Parathyroid adenoma (tissue), 2 donors: ENCODE results near the gene SHH.

Experiments
- H2AFZ ChIP-seq: fragments of 300-600 bp; sonication (generic); one replicate; pipeline ENCODE4 v1.7.0; 2017; ENCODE audit warnings: antibody characterized with exemption, mild to moderate bottlenecking
- H3K27ac ChIP-seq: fragments of 300-600 bp; sonication (generic); one replicate; pipeline ENCODE4 v1.7.0; 2017
- H3K27me3 ChIP-seq: fragments of 300-600 bp; sonication (generic); one replicate; pipeline ENCODE4 v1.7.0; 2017; ENCODE audit warnings: low read length; ENCODE audit not compliant: control insufficient read depth, insufficient read depth
- H3K36me3 ChIP-seq: fragments of 300-600 bp; sonication (generic); one replicate; pipeline ENCODE4 v1.7.0; 2017; ENCODE audit warnings: low read length; ENCODE audit not compliant: control insufficient read depth, insufficient read depth
- H3K4me1 ChIP-seq: fragments of 300-600 bp; sonication (generic); one replicate; pipeline ENCODE4 v1.7.0; 2017; ENCODE audit warnings: control low read depth
- H3K4me2 ChIP-seq: fragments of 300-600 bp; sonication (generic); one replicate; pipeline ENCODE4 v1.7.0; 2017; ENCODE audit warnings: low read length
- H3K4me3 ChIP-seq: fragments of 300-600 bp; sonication (generic); one replicate; pipeline ENCODE4 v1.7.0; 2017; ENCODE audit warnings: low read depth, low read length
- H3K79me2 ChIP-seq: fragments of 300-600 bp; sonication (generic); one replicate; pipeline ENCODE4 v1.7.0; 2017; ENCODE audit warnings: control low read depth
- H3K9ac ChIP-seq: fragments of 300-600 bp; sonication (generic); one replicate; pipeline ENCODE4 v1.7.0; 2017; ENCODE audit warnings: mild to moderate bottlenecking
- H3K9me3 ChIP-seq: fragments of 300-600 bp; sonication (generic); one replicate; pipeline ENCODE4 v1.7.0; 2017; ENCODE audit warnings: low read length; ENCODE audit not compliant: control insufficient read depth
- CTCF ChIP-seq: fragments of 300-600 bp; sonication (generic); IDR thresholded peaks from one replicate; pipeline ENCODE4 v1.7.0; 2017; ENCODE audit warnings: antibody characterized with exemption, mild to moderate bottlenecking
- donor health status: primary hyperparathyroidism.

The SHH gene

DNA sequence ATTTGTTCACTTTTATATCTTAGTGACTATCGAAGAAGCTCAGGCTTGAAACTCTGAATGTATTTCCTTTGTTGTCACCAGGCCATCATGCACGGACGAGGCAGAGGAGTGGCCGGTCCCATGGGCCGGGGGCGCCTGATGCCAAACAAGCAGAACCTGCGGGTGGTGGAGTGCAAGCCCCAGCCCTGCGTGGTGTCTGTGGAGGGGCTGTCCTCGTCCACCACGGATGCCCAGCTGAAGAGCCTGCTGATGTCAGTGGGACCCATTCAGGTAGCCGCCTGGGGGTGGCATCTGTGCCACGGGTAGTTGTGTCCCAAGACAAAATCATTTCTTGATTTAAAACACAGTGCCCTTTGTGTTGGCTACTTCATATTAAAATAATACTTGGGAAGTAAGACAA lies 45.9 kb downstream of the SHH start:
- peaks cover 12% of the 10 kb centered on the region for H3K79me2 ChIP-seq
- no peak for TF ChIP-seq CTCF
- no peak overlapping the region for H3K4me3 ChIP-seq
- H3K27me3 ChIP-seq: no peaks in the 10 kb centered on the region
- H3K36me3 ChIP-seq: no peaks in the 10 kb centered on the region
- no peaks in the 10 kb centered on the region for H3K4me1 ChIP-seq
- no peaks in the 10 kb centered on the region for H3K9me3 ChIP-seq
- no peak overlapping the region for H3K4me2 ChIP-seq
- no peak overlapping the region for H3K9ac ChIP-seq
- no peak overlapping the region for H3K27ac ChIP-seq
- no peak overlapping the region for H2AFZ ChIP-seq

- no peaks in the 10 kb centered on the region for H3K27me3 ChIP-seq
- no peak for TF ChIP-seq CTCF
- no peaks in the 10 kb centered on the region for H3K36me3 ChIP-seq
Observed at GRCh38 chr7:155765458-155765857, 46.8 kb downstream of the SHH start.

GRCh38 chr7:155764438-155764793 lies 47.8 kb downstream of the SHH start:
- Histone ChIP-seq H3K27ac (no peak overlapping the region), H3K36me3 (no peaks in the 10 kb centered on the region), H3K4me1 (no peaks in the 10 kb centered on the region), H3K4me2 (no peak overlapping the region), H3K9ac (no peak overlapping the region), H3K4me3 (no peak overlapping the region), H3K9me3 (no peaks in the 10 kb centered on the region), H2AFZ (no peak overlapping the region), H3K79me2 (peaks cover 20% of the 10 kb centered on the region), H3K27me3 (no peaks in the 10 kb centered on the region)
- TF ChIP-seq CTCF: no peak

More at GRCh38 chr7:155765458-155765857, 46.8 kb downstream of the SHH start:
- no peak overlapping the region for H3K4me3 ChIP-seq
- no peak overlapping the region for H3K4me2 ChIP-seq
- H3K9me3 ChIP-seq: no peaks in the 10 kb centered on the region
- H3K27ac ChIP-seq: no peak overlapping the region
- no peak overlapping the region for H2AFZ ChIP-seq
- H3K9ac ChIP-seq: no peak overlapping the region
- H3K4me1 ChIP-seq: no peaks in the 10 kb centered on the region
- H3K79me2 ChIP-seq: peaks cover 17% of the 10 kb centered on the region

GRCh38 chr7:155763691-155764437 lies 48.4 kb downstream of the SHH start:
- Histone ChIP-seq H3K27ac (no peak overlapping the region), H3K4me2 (no peak overlapping the region)

More at GRCh38 chr7:155763691-155764437, 48.4 kb downstream of the SHH start:
- no peak overlapping the region for H3K4me3 ChIP-seq
- H3K9ac ChIP-seq: no peak overlapping the region
- H3K9me3 ChIP-seq: no peaks in the 10 kb centered on the region
- no peaks in the 10 kb centered on the region for H3K36me3 ChIP-seq
- no peaks in the 10 kb centered on the region for H3K4me1 ChIP-seq
- TF ChIP-seq CTCF: no peak
- no peaks in the 10 kb centered on the region for H3K27me3 ChIP-seq
- no peak overlapping the region for H2AFZ ChIP-seq
- peaks cover 21% of the 10 kb centered on the region for H3K79me2 ChIP-seq
